Stimulated activated CD8-positive, alpha-beta memory T cell treated with anti-CD3 and anti-CD28 coated beads, Interleukin-7, amount 100 ng/mL, for 48 hours (primary cell): ENCODE measurements around the gene GKN1.
"Not testable (repeated sequence)": the region's sequence is repeated elsewhere in the genome, so short reads cannot be mapped to it uniquely, and the experiment has no call there.

Source experiments
- DNase-seq, 2 donors: peaks; one replicate each; pipeline ENCODE4 v3.0.0-alpha.2; 2020; ENCODE audit warnings: low read depth in 1 of 2; ENCODE audit errors: extremely low read depth in 1 of 2

Gene GKN1

GRCh38 chr2:68974251-68974650, at the start of gene GKN1:
TSS of gene GKN1 (plus strand) at chr2:68974636. CDS start at chr2:68974678, 42 bp downstream.
- no peak for DNase-seq

GRCh38 chr2:68925295-68925896, 49.0 kb upstream of the GKN1 start:
- no peak for DNase-seq

- DNase-seq, result no peak
Measured at GRCh38 chr2:68926796-68927195, 47.6 kb upstream of the GKN1 start.

- DNase-seq, result no peak
Measured at GRCh38 chr2:68931149-68931711, 43.2 kb upstream of the GKN1 start.

- DNase-seq, result no peak
Measured at GRCh38 chr2:68931799-68932198, 42.6 kb upstream of the GKN1 start.

- DNase-seq, result no peak
Measured at GRCh38 chr2:68932402-68932801, 42.0 kb upstream of the GKN1 start.

- no peak for DNase-seq
Measured at GRCh38 chr2:68934021-68934420, 40.4 kb upstream of the GKN1 start.

GRCh38 chr2:68935471-68935870, 39.0 kb upstream of the GKN1 start:
- DNase-seq, result no peak

- DNase-seq, result no peak
Measured at GRCh38 chr2:68936427-68936826, 38.0 kb upstream of the GKN1 start.

GRCh38 chr2:68936889-68937288, 37.5 kb upstream of the GKN1 start:
- no peak for DNase-seq

- DNase-seq, result no peak
Measured at GRCh38 chr2:68937346-68938055, 36.9 kb upstream of the GKN1 start.

GRCh38 chr2:68938938-68939337, 35.5 kb upstream of the GKN1 start:
- no peak for DNase-seq

- DNase-seq, result no peak
Measured at GRCh38 chr2:68939962-68940361, 34.5 kb upstream of the GKN1 start.

- no peak for DNase-seq
Measured at GRCh38 chr2:68940369-68940768, 34.1 kb upstream of the GKN1 start.

- no peak for DNase-seq
Measured at GRCh38 chr2:68942827-68943226, 31.6 kb upstream of the GKN1 start.

GRCh38 chr2:68943581-68944568, 30.6 kb upstream of the GKN1 start:
- DNase-seq, result peak in 1 of 2 donors; percentile 15

- DNase-seq, result no peak
Measured at GRCh38 chr2:68946117-68946516, 28.3 kb upstream of the GKN1 start.

- no peak for DNase-seq
Measured at GRCh38 chr2:68948710-68949109, 25.7 kb upstream of the GKN1 start.

GRCh38 chr2:68951899-68952298, 22.5 kb upstream of the GKN1 start:
- DNase-seq, result no peak

- DNase-seq, result no peak
Measured at GRCh38 chr2:68952887-68953521, 21.4 kb upstream of the GKN1 start, which contains the start of gene GKN2. TSS of gene GKN2 (minus strand) at chr2:68952893. CDS start at chr2:68952861, 32 bp downstream.

GRCh38 chr2:68955432-68955831, 19.0 kb upstream of the GKN1 start:
- not testable (repeated sequence) for DNase-seq
